ENCODE measurements around the gene PTCH1. TPM values are rescaled to one million over a fixed set of nuclear protein-coding genes. Genes with fewer than 3 reads are reported as not detected.

PTCH1 gene
- total and polyA plus RNA-seq, 2 experiments from 2014 or later, result 7.3 to 13.9 TPM

DNA sequence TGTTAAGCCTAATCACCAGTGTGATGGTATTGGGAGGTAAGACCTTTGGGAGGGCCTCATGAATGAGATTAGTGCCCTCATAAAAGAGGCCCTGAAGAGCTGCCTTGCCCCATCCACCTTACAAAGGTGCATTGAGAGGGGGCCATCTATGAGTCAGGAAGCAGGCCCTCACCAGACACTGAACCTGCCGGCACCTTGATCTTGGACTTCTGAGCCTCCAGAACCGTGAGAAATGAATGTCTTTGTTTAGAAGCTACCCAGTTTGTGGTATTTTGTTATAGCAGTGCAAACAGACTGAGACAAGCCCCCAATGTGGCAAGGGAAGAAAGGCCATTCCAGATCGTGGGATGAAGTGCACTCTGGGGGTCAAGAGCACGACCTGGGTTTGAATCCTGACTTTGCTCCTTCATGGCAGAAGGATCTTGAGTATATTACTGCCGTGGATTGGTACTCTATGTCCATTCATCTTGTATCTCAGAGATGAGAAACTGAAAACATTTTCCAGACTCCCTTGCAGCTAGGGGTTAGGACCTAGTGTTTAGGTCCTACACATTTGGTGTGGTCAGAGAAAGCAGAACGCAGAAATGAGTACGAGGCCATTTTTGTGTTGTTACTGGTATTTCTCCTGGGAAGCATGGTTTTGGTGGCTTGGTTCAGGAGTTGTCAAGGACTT lies 86.7 kb downstream of the PTCH1 start:
- H3K27me3 ChIP-seq, result no peaks in the 10 kb centered on the region
- H3K4me1 ChIP-seq (ENCODE audit: low read depth), result peaks cover 3% of the 10 kb centered on the region
- no peaks in the 10 kb centered on the region for H3K36me3 ChIP-seq
- no peak for TF ChIP-seq CTCF (IDR thresholded peaks at IDR 0.05; ENCODE audit: low read depth, low read length)
- no peak overlapping the region for H3K27ac ChIP-seq
- no peak for DNase-seq (ENCODE audit: low read depth in 1 of 2, low spot score in 1 of 2)
- no peaks in the 10 kb centered on the region for H3K9me3 ChIP-seq (ENCODE audit: low read depth)
- no peak overlapping the region for H3K4me3 ChIP-seq

DNA sequence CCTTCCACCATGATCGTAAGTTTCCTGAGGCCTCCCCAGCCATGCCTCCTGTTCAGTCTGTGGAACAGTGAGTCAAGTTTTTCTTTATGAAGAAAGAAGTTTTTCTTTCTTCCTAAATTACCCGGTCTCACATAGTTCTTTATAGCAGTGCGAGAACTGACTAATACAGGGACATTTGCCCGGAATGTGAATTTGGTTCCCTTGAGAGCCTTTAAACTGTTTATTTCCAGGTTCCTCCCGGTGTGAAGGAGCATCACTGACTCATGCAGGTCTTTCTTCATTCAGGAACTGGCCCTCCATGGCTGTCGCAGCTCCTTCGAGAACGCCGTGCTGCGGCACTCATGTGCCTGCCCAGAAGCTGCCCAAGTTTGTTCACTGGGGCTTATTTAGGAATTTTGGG lies 87.7 kb downstream of the PTCH1 start:
- DNase-seq (ENCODE audit: low read depth in 1 of 2, low spot score in 1 of 2), result no peak
- Histone ChIP-seq H3K27ac (no peak overlapping the region), H3K4me1 (ENCODE audit: low read depth) (peaks cover 3% of the 10 kb centered on the region), H3K4me3 (no peak overlapping the region), H3K36me3 (no peaks in the 10 kb centered on the region), H3K9me3 (ENCODE audit: low read depth) (no peaks in the 10 kb centered on the region), H3K27me3 (no peaks in the 10 kb centered on the region)
- no peak for TF ChIP-seq CTCF (IDR thresholded peaks at IDR 0.05; ENCODE audit: low read depth, low read length)

GRCh38 chr9:95425910-95426551 lies 90.7 kb downstream of the PTCH1 start:
- Histone ChIP-seq H3K36me3 (no peaks in the 10 kb centered on the region), H3K27me3 (no peaks in the 10 kb centered on the region), H3K4me3 (peak overlapping the region; percentile 19), H3K4me1 (ENCODE audit: low read depth) (no peaks in the 10 kb centered on the region), H3K27ac (peak overlapping the region; percentile 75), H3K9me3 (ENCODE audit: low read depth) (no peaks in the 10 kb centered on the region)
- DNase-seq (ENCODE audit: low read depth in 1 of 2, low spot score in 1 of 2), result peak in 1 of 2 donors; percentile 2
- no peak for TF ChIP-seq CTCF (IDR thresholded peaks at IDR 0.05; ENCODE audit: low read depth, low read length)

DNA sequence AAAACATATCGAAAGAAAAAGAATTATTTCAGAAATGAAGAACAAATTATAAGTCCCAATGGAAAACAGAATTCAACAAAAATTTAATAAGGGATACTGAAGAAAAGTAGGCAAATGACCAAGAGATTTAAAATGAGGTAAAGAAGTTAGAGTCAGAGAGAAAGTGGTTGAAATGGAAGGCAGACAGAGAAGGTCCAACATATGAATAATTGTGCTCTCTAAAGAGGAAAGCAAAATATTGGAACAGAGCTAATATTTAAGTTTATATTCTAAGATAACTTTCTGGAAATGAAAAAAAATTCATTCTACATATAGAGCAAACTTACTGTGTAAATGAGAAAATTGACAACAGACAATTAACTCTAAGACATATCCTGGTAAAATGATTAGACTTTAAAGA lies 94.1 kb downstream of the PTCH1 start:
- Histone ChIP-seq H3K36me3 (no peaks in the 10 kb centered on the region), H3K9me3 (ENCODE audit: low read depth) (no peaks in the 10 kb centered on the region), H3K4me3 (no peak overlapping the region), H3K4me1 (ENCODE audit: low read depth) (no peaks in the 10 kb centered on the region), H3K27ac (no peak overlapping the region), H3K27me3 (no peaks in the 10 kb centered on the region)
- DNase-seq (ENCODE audit: low read depth in 1 of 2, low spot score in 1 of 2), result no peak
- TF ChIP-seq CTCF (IDR thresholded peaks at IDR 0.05; ENCODE audit: low read depth, low read length), result no peak

DNA sequence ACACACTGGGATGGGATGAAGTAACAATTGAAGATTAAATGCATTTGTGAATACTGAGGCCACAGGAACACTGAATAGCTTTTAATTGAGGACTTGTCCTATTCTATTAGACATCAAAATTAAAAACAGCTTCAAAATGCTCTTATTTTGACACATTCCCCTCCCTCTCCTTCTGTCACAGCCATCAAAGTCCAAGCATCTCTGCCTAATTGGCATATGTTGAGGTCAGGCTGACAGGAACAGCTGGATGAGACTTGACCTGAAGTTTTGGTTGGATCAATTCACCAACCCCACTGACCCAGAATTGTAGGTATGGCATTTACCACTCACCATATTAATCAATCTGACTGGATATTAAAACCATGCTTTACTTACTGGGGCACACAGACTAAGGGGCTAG lies 96.3 kb downstream of the PTCH1 start:
- Histone ChIP-seq H3K36me3 (no peaks in the 10 kb centered on the region), H3K27ac (no peak overlapping the region), H3K4me3 (no peak overlapping the region), H3K4me1 (ENCODE audit: low read depth) (no peaks in the 10 kb centered on the region), H3K9me3 (ENCODE audit: low read depth) (no peaks in the 10 kb centered on the region), H3K27me3 (no peaks in the 10 kb centered on the region)
- no peak for DNase-seq (ENCODE audit: low read depth in 1 of 2, low spot score in 1 of 2)
- no peak for TF ChIP-seq CTCF (IDR thresholded peaks at IDR 0.05; ENCODE audit: low read depth, low read length)
